ENCODE results near the gene SHISA6. TPM values are rescaled to one million over a fixed set of nuclear protein-coding genes. Genes with fewer than 3 reads are reported as not detected.

SHISA6 gene
- total and polyA plus RNA-seq, 7 donors: 0.22 to 1.8 (median 0.40) TPM

GRCh38 chr17:11561281-11561680, 320.3 kb downstream of the SHISA6 start:
- Histone ChIP-seq H3K9me3 (no peaks in the 10 kb centered on the region), H3K4me1 (no peaks in the 10 kb centered on the region), H3K4me3 (no peak overlapping the region), H3K27me3 (ENCODE audit: insufficient read depth in 3 of 3, low read length in 2 of 3) (peaks cover 0 to 2% (median 0%) of the 10 kb centered on the region in 3 donors), H3K36me3 (ENCODE audit: insufficient read depth in 1 of 2, low read depth in 1 of 2) (no peaks in the 10 kb centered on the region), H3K27ac (no peak overlapping the region)
- no peak for ATAC-seq
- WGBS, 3 donors: 67 to 85% (median 75%) methylated on average over 1 of the region's 1 CpG
- no peak for DNase-seq
- intact Hi-C loops (cut with DNase I): no loop called here
- no peak for TF ChIP-seq CTCF (IDR thresholded peaks at IDR 0.05)

- no peak for TF ChIP-seq CTCF (IDR thresholded peaks at IDR 0.05)
- ATAC-seq (no peak), DNase-seq (no peak)
- Histone ChIP-seq H3K27me3 (ENCODE audit: insufficient read depth in 3 of 3, low read length in 2 of 3) (peaks cover 0 to 2% (median 0%) of the 10 kb centered on the region in 3 donors), H3K9me3 (no peaks in the 10 kb centered on the region), H3K27ac (no peak overlapping the region), H3K4me1 (no peaks in the 10 kb centered on the region), H3K36me3 (ENCODE audit: insufficient read depth in 1 of 2, low read depth in 1 of 2) (no peaks in the 10 kb centered on the region), H3K4me3 (no peak overlapping the region)
- 87 to 96% (median 90%) methylated on average over 2 of the region's 2 CpGs for WGBS, 3 donors
- intact Hi-C loops (cut with DNase I): no loop called here
Measured at GRCh38 chr17:11561702-11562101, 320.7 kb downstream of the SHISA6 start.

- Histone ChIP-seq H3K4me1 (no peaks in the 10 kb centered on the region), H3K9me3 (no peaks in the 10 kb centered on the region), H3K27ac (no peak overlapping the region), H3K27me3 (ENCODE audit: insufficient read depth in 3 of 3, low read length in 2 of 3) (peaks cover 0 to 4% (median 0%) of the 10 kb centered on the region in 3 donors), H3K36me3 (ENCODE audit: insufficient read depth in 1 of 2, low read depth in 1 of 2) (no peaks in the 10 kb centered on the region), H3K4me3 (no peak overlapping the region)
- WGBS, 3 donors: 35 to 37% (median 36%) methylated on average over 3 of the region's 3 CpGs
- ATAC-seq (no peak), DNase-seq (no peak)
- intact Hi-C loops (cut with DNase I): no loop called here
- no peak for TF ChIP-seq CTCF (IDR thresholded peaks at IDR 0.05)
Measured at GRCh38 chr17:11564589-11565380, 323.8 kb downstream of the SHISA6 start.

- intact Hi-C loops (cut with DNase I): no loop called here
- WGBS, 3 donors: 18 to 52% (median 52%) methylated on average over 4 of the region's 4 CpGs
- Histone ChIP-seq H3K4me1 (no peaks in the 10 kb centered on the region), H3K27me3 (ENCODE audit: insufficient read depth in 3 of 3, low read length in 2 of 3) (peaks cover 0 to 4% (median 0%) of the 10 kb centered on the region in 3 donors), H3K27ac (no peak overlapping the region), H3K9me3 (no peaks in the 10 kb centered on the region), H3K4me3 (no peak overlapping the region), H3K36me3 (ENCODE audit: insufficient read depth in 1 of 2, low read depth in 1 of 2) (no peaks in the 10 kb centered on the region)
- TF ChIP-seq CTCF (IDR thresholded peaks at IDR 0.05): no peak
- DNase-seq (no peak), ATAC-seq (no peak)
Measured at GRCh38 chr17:11565591-11565990, 324.6 kb downstream of the SHISA6 start.
